T-helper 2 cell treated with Interferon-gamma antibody and Interleukin-4, amounts not matched to agents 5 μg/mL and 100 μg/mL, for 36 hours (primary cell): ENCODE results near the gene WDR76.
"Not testable (repeated sequence)": the region's sequence is repeated elsewhere in the genome, so short reads cannot be mapped to it uniquely, and the experiment has no call there.

Experiments
- DNase-seq: peaks from one replicate; pipeline ENCODE4 v3.0.0; 2021; ENCODE audit warnings: low spot score
- H3K27ac Mint-ChIP-seq: one replicate; pipeline ENCODE4 v1.8.0; 2021; ENCODE audit warnings: mild to moderate bottlenecking, mixed read lengths
- H3K27me3 Mint-ChIP-seq: one replicate; pipeline ENCODE4 v1.8.0; 2021; ENCODE audit warnings: low read depth, mixed read lengths
- H3K36me3 Mint-ChIP-seq: one replicate; pipeline ENCODE4 v1.8.0; 2021; ENCODE audit warnings: low read depth, mixed read lengths
- H3K4me1 Mint-ChIP-seq: one replicate; pipeline ENCODE4 v1.8.0; 2021; ENCODE audit warnings: low read depth, mixed read lengths
- H3K4me3 Mint-ChIP-seq: one replicate; pipeline ENCODE4 v1.8.0; 2022; ENCODE audit warnings: mild to moderate bottlenecking, moderate library complexity, mixed read lengths
- H3K9me3 Mint-ChIP-seq: one replicate; pipeline ENCODE4 v1.8.0; 2021; ENCODE audit warnings: mixed read lengths

The WDR76 gene

GRCh38 chr15:43830691-43831275, 4.0 kb downstream of the WDR76 start:
- not testable (repeated sequence) for H3K27ac Mint-ChIP-seq, H3K27me3 Mint-ChIP-seq, H3K9me3 Mint-ChIP-seq, DNase-seq
- H3K36me3 Mint-ChIP-seq: peaks cover 53% of the 10 kb centered on the region
- peaks cover 28% of the 10 kb centered on the region for H3K4me1 Mint-ChIP-seq
- H3K4me3 Mint-ChIP-seq: peak overlapping the region; percentile 58

- Mint-ChIP-seq H3K4me1 (peaks cover 31% of the 10 kb centered on the region), H3K27ac (peak overlapping the region; percentile 28), H3K4me3 (peak overlapping the region; percentile 58), H3K36me3 (peaks cover 60% of the 10 kb centered on the region)
- H3K27me3 Mint-ChIP-seq, H3K9me3 Mint-ChIP-seq, DNase-seq: not testable (repeated sequence)
These were observed 4.8 kb downstream of the WDR76 start for GRCh38 chr15:43831519-43832052.

- not testable (repeated sequence) for DNase-seq, H3K9me3 Mint-ChIP-seq, H3K27me3 Mint-ChIP-seq
- peaks cover 58% of the 10 kb centered on the region for H3K36me3 Mint-ChIP-seq
- H3K4me3 Mint-ChIP-seq: peak overlapping the region; percentile 58
- H3K4me1 Mint-ChIP-seq: peaks cover 31% of the 10 kb centered on the region
- peak overlapping the region; percentile 67 for H3K27ac Mint-ChIP-seq
These were observed 5.7 kb downstream of the WDR76 start for GRCh38 chr15:43832485-43832884.

GRCh38 chr15:43845421-43845820, 18.6 kb downstream of the WDR76 start:
- Mint-ChIP-seq H3K27ac (no peak overlapping the region), H3K9me3 (no peaks in the 10 kb centered on the region), H3K4me1 (peaks cover 3% of the 10 kb centered on the region), H3K36me3 (peaks cover 44% of the 10 kb centered on the region), H3K27me3 (no peaks in the 10 kb centered on the region), H3K4me3 (no peak overlapping the region)
- DNase-seq: no peak

- Mint-ChIP-seq H3K27ac (no peak overlapping the region), H3K4me3 (no peak overlapping the region), H3K27me3 (no peaks in the 10 kb centered on the region), H3K36me3 (peaks cover 45% of the 10 kb centered on the region), H3K9me3 (no peaks in the 10 kb centered on the region), H3K4me1 (peaks cover 2% of the 10 kb centered on the region)
- DNase-seq: no peak
These were observed 24.4 kb downstream of the WDR76 start for GRCh38 chr15:43851251-43851650.

GRCh38 chr15:43852607-43853006, 25.8 kb downstream of the WDR76 start:
- H3K4me3 Mint-ChIP-seq: no peak overlapping the region
- DNase-seq: no peak
- no peak overlapping the region for H3K27ac Mint-ChIP-seq
- H3K9me3 Mint-ChIP-seq: no peaks in the 10 kb centered on the region
- H3K27me3 Mint-ChIP-seq: no peaks in the 10 kb centered on the region
- H3K4me1 Mint-ChIP-seq: peaks cover 2% of the 10 kb centered on the region
- peaks cover 49% of the 10 kb centered on the region for H3K36me3 Mint-ChIP-seq

GRCh38 chr15:43854801-43855200, 28.0 kb downstream of the WDR76 start:
- DNase-seq: no peak
- Mint-ChIP-seq H3K9me3 (no peaks in the 10 kb centered on the region), H3K4me1 (peaks cover 2% of the 10 kb centered on the region), H3K27ac (no peak overlapping the region), H3K36me3 (peaks cover 54% of the 10 kb centered on the region), H3K4me3 (no peak overlapping the region), H3K27me3 (no peaks in the 10 kb centered on the region)

- Mint-ChIP-seq H3K9me3 (no peaks in the 10 kb centered on the region), H3K4me1 (peaks cover 2% of the 10 kb centered on the region), H3K27me3 (no peaks in the 10 kb centered on the region), H3K27ac (no peak overlapping the region), H3K36me3 (peaks cover 49% of the 10 kb centered on the region), H3K4me3 (no peak overlapping the region)
- no peak for DNase-seq
These were observed 32.7 kb downstream of the WDR76 start for GRCh38 chr15:43859546-43859945.

GRCh38 chr15:43866636-43867035, 39.8 kb downstream of the WDR76 start:
- not testable (repeated sequence) for H3K27me3 Mint-ChIP-seq, H3K27ac Mint-ChIP-seq

GRCh38 chr15:43867096-43867495, 40.3 kb downstream of the WDR76 start:
- H3K36me3 Mint-ChIP-seq: peaks cover 42% of the 10 kb centered on the region
- H3K9me3 Mint-ChIP-seq: no peaks in the 10 kb centered on the region
- H3K27me3 Mint-ChIP-seq: no peaks in the 10 kb centered on the region
- H3K27ac Mint-ChIP-seq: no peak overlapping the region
- no peak overlapping the region for H3K4me3 Mint-ChIP-seq
- H3K4me1 Mint-ChIP-seq: no peaks in the 10 kb centered on the region
- no peak for DNase-seq

More at GRCh38 chr15:43866636-43867035, 39.8 kb downstream of the WDR76 start:
- peaks cover 40% of the 10 kb centered on the region for H3K36me3 Mint-ChIP-seq
- not testable (repeated sequence) for H3K4me3 Mint-ChIP-seq, H3K4me1 Mint-ChIP-seq, DNase-seq, H3K9me3 Mint-ChIP-seq

GRCh38 chr15:43868406-43868805, 41.6 kb downstream of the WDR76 start:
- Mint-ChIP-seq H3K27ac (no peak overlapping the region), H3K27me3 (no peaks in the 10 kb centered on the region), H3K36me3 (peaks cover 45% of the 10 kb centered on the region), H3K9me3 (no peaks in the 10 kb centered on the region), H3K4me3 (no peak overlapping the region), H3K4me1 (no peaks in the 10 kb centered on the region)
- no peak for DNase-seq

GRCh38 chr15:43871835-43872234, 45.0 kb downstream of the WDR76 start:
- Mint-ChIP-seq H3K9me3 (no peaks in the 10 kb centered on the region), H3K4me1 (no peaks in the 10 kb centered on the region), H3K36me3 (peaks cover 47% of the 10 kb centered on the region), H3K4me3 (no peak overlapping the region), H3K27me3 (no peaks in the 10 kb centered on the region), H3K27ac (no peak overlapping the region)
- no peak for DNase-seq

GRCh38 chr15:43872416-43873020, 45.7 kb downstream of the WDR76 start:
- Mint-ChIP-seq H3K9me3 (no peaks in the 10 kb centered on the region), H3K36me3 (peaks cover 44% of the 10 kb centered on the region), H3K27ac (no peak overlapping the region), H3K4me1 (no peaks in the 10 kb centered on the region), H3K27me3 (no peaks in the 10 kb centered on the region), H3K4me3 (no peak overlapping the region)
- no peak for DNase-seq

GRCh38 chr15:43873651-43874050, 46.8 kb downstream of the WDR76 start:
- Mint-ChIP-seq H3K36me3 (peaks cover 37% of the 10 kb centered on the region), H3K4me1 (no peaks in the 10 kb centered on the region), H3K4me3 (no peak overlapping the region), H3K9me3 (no peaks in the 10 kb centered on the region), H3K27ac (no peak overlapping the region), H3K27me3 (no peaks in the 10 kb centered on the region)
- no peak for DNase-seq

- no peak overlapping the region for H3K4me3 Mint-ChIP-seq
- no peaks in the 10 kb centered on the region for H3K9me3 Mint-ChIP-seq
- no peaks in the 10 kb centered on the region for H3K27me3 Mint-ChIP-seq
- no peak overlapping the region for H3K27ac Mint-ChIP-seq
- no peak for DNase-seq
- peaks cover 41% of the 10 kb centered on the region for H3K36me3 Mint-ChIP-seq
- no peaks in the 10 kb centered on the region for H3K4me1 Mint-ChIP-seq
These were observed 50.1 kb downstream of the WDR76 start for GRCh38 chr15:43876872-43877271.
